H9 (cell line): Measurements from ENCODE around the gene SP4. TPM values are rescaled to one million over a fixed set of nuclear protein-coding genes. Genes with fewer than 3 reads are reported as not detected.
A peak's percentile ranks its signal among the peaks of the same experiment; 100 is the strongest.

Experiments
- DNase-seq: peaks from one replicate; pipeline ENCODE4 v3.0.0-alpha.2; 2017
- H2AFZ ChIP-seq: one replicate; pipeline ENCODE4 v1.6.1; 2013; ENCODE audit warnings: mild to moderate bottlenecking, low read length, control low read depth, moderate library complexity
- H2AK5ac ChIP-seq: 2 replicates; pipeline ENCODE4 v1.6.1; 2013; ENCODE audit warnings: low read length, control low read depth, mixed read lengths; ENCODE audit not compliant: insufficient read length
- H2BK120ac ChIP-seq: one replicate; pipeline ENCODE4 v1.6.1; 2013; ENCODE audit warnings: low read depth, mild to moderate bottlenecking, low read length, control low read depth, inconsistent platforms; ENCODE audit not compliant: poor library complexity, severe bottlenecking
- H2BK12ac ChIP-seq: 2 replicates; pipeline ENCODE4 v1.6.1; 2013; ENCODE audit warnings: low read length, control low read depth, mixed read lengths, low read depth; ENCODE audit not compliant: insufficient read length
- H2BK15ac ChIP-seq: 2 replicates; pipeline ENCODE4 v1.6.1; 2013; ENCODE audit warnings: low read depth, low read length, control low read depth
- H2BK20ac ChIP-seq: one replicate; pipeline ENCODE4 v1.6.1; 2013; ENCODE audit warnings: low read depth, mild to moderate bottlenecking, low read length, control low read depth, inconsistent platforms; ENCODE audit not compliant: poor library complexity, severe bottlenecking
- H2BK5ac ChIP-seq: 2 replicates; pipeline ENCODE4 v1.6.1; 2013; ENCODE audit warnings: low read length, control low read depth, mixed read lengths; ENCODE audit not compliant: insufficient read length
- H3K14ac ChIP-seq: 2 replicates; pipeline ENCODE4 v1.6.1; 2013; ENCODE audit warnings: low read length, control low read depth; ENCODE audit not compliant: insufficient read depth
- H3K18ac ChIP-seq: 2 replicates; pipeline ENCODE4 v1.6.1; 2013; ENCODE audit warnings: low read depth, mild to moderate bottlenecking, mixed read lengths, low read length, control low read depth; ENCODE audit not compliant: insufficient read length
- H3K23ac ChIP-seq: 2 replicates; pipeline ENCODE4 v1.6.1; 2013; ENCODE audit warnings: low read length, control low read depth, mixed read lengths, low read depth; ENCODE audit not compliant: insufficient read length
- H3K23me2 ChIP-seq: 2 replicates; pipeline ENCODE4 v1.6.1; 2013; ENCODE audit warnings: low read depth, mild to moderate bottlenecking, mixed read lengths, low read length, control low read depth; ENCODE audit not compliant: insufficient read length, poor library complexity, severe bottlenecking
- H3K27ac ChIP-seq: 2 replicates; pipeline ENCODE4 v1.5.1; 2013; ENCODE audit warnings: low read length, control low read depth, mixed read lengths, low read depth; ENCODE audit not compliant: insufficient read length
- H3K27me3 ChIP-seq: 2 replicates; pipeline ENCODE4 v1.6.1; 2013; ENCODE audit warnings: low read length, control low read depth, inconsistent platforms; ENCODE audit not compliant: insufficient read depth
- H3K4ac ChIP-seq: 2 replicates; pipeline ENCODE4 v1.6.1; 2013; ENCODE audit warnings: low read depth, mild to moderate bottlenecking, control low read depth, inconsistent platforms, low read length, moderate library complexity
- H3K4me1 ChIP-seq: 2 replicates; pipeline ENCODE4 v1.6.1; 2013; ENCODE audit warnings: low read length, control low read depth, inconsistent platforms; ENCODE audit not compliant: insufficient read depth
- H3K4me2 ChIP-seq: 2 replicates; pipeline ENCODE4 v1.6.1; 2013; ENCODE audit warnings: low read length, control low read depth, mixed read lengths; ENCODE audit not compliant: insufficient read length, insufficient read depth
- H3K56ac ChIP-seq: 2 replicates; pipeline ENCODE4 v1.6.1; 2013; ENCODE audit warnings: low read depth, mild to moderate bottlenecking, mixed read lengths, low read length, control low read depth; ENCODE audit not compliant: insufficient read length
- H3K79me1 ChIP-seq: 2 replicates; pipeline ENCODE4 v1.6.1; 2013; ENCODE audit warnings: low read depth, mild to moderate bottlenecking, moderate library complexity, low read length, control low read depth, inconsistent platforms; ENCODE audit not compliant: insufficient read depth, poor library complexity, severe bottlenecking
- H3K79me2 ChIP-seq: 2 replicates; pipeline ENCODE4 v1.6.1; 2013; ENCODE audit warnings: low read length, control low read depth, inconsistent platforms; ENCODE audit not compliant: insufficient read depth
- H3K9ac ChIP-seq: 2 replicates; pipeline ENCODE4 v1.6.1; 2013; ENCODE audit warnings: low read length, control low read depth, mixed read lengths; ENCODE audit not compliant: insufficient read length; ENCODE audit errors: extremely low read depth
- H3K9me3 ChIP-seq: one replicate; pipeline ENCODE4 v1.6.1; 2013; ENCODE audit warnings: low read depth, low read length, inconsistent platforms; ENCODE audit not compliant: control insufficient read depth
- H3T11ph ChIP-seq: one replicate; pipeline ENCODE4 v1.6.1; 2013; ENCODE audit warnings: mild to moderate bottlenecking, low read length, control low read depth, inconsistent platforms
- H4K20me1 ChIP-seq: one replicate; pipeline ENCODE4 v1.6.1; 2013; ENCODE audit not compliant: control insufficient read depth, insufficient read length, insufficient read depth
- H4K5ac ChIP-seq: 2 replicates; pipeline ENCODE4 v1.6.1; 2013; ENCODE audit warnings: low read depth, mild to moderate bottlenecking, mixed read lengths, low read length, control low read depth; ENCODE audit not compliant: insufficient read length
- H4K8ac ChIP-seq: replicated peaks from 2 replicates; pipeline ENCODE4 v1.6.1; 2013; ENCODE audit warnings: low read length, control low read depth, mixed read lengths, low read depth; ENCODE audit not compliant: insufficient read length
- H4K91ac ChIP-seq: 2 replicates; pipeline ENCODE4 v1.6.1; 2013; ENCODE audit warnings: low read depth, mild to moderate bottlenecking, moderate library complexity, mixed read lengths, low read length, control low read depth; ENCODE audit not compliant: insufficient read length
- H3K27ac Mint-ChIP-seq, 3 experiments: 2 replicates in 2 of 3; 3 replicates in 1 of 3; pipeline ENCODE4 v1.8.0; 2020 to 2021; ENCODE audit warnings: mixed read lengths in 3 of 3, mild to moderate bottlenecking in 1 of 3, moderate library complexity in 1 of 3
- H3K27me3 Mint-ChIP-seq: 2 replicates; pipeline ENCODE4 v1.8.0; 2021; ENCODE audit warnings: low read depth, mild to moderate bottlenecking, moderate library complexity, mixed read lengths
- H3K36me3 Mint-ChIP-seq, 3 experiments: 2 replicates in 2 of 3; 3 replicates in 1 of 3; pipeline ENCODE4 v1.8.0; 2020 to 2021; ENCODE audit warnings: low read depth in 3 of 3, mixed read lengths in 3 of 3; ENCODE audit not compliant: insufficient read depth in 1 of 3
- H3K4me1 Mint-ChIP-seq, 2 experiments: 2 replicates each; pipeline ENCODE4 v1.8.0; 2020; ENCODE audit warnings: mixed read lengths in 2 of 2
- H3K4me3 Mint-ChIP-seq, 2 experiments: 2 replicates in 1 of 2; 3 replicates in 1 of 2; pipeline ENCODE4 v1.8.0; 2020 to 2021; ENCODE audit warnings: mild to moderate bottlenecking in 2 of 2, mixed read lengths in 2 of 2, moderate library complexity in 1 of 2
- H3K9me3 Mint-ChIP-seq, 2 experiments: 2 replicates in 1 of 2; 3 replicates in 1 of 2; pipeline ENCODE4 v1.8.0; 2020; ENCODE audit warnings: mild to moderate bottlenecking in 2 of 2, mixed read lengths in 2 of 2, moderate library complexity in 1 of 2
- WGBS: extraction: QIAGEN DNeasy Blood & Tissue Kit; methylation state at CpG from one replicate; pipeline ENCODE4 v1.1.7; 2013; ENCODE audit warnings: missing lambda C conversion rate, low lambda C conversion rate, mixed read lengths; ENCODE audit not compliant: insufficient read length; ENCODE audit errors: extremely low coverage; 5-methylcytosine and 5-hydroxymethylcytosine counted together
- total RNA-seq: library from RNA; stranded (reverse); gene quantifications from 2 replicates; pipeline ENCODE4 v1.2.1, GENCODE V29; 2021
- TF ChIP-seq, protein P1 (sequence below): fragments of 200-600 bp; sonication (generic); conservative IDR thresholded peaks from 3 replicates; pipeline ENCODE4 v1.8.0; 2021; ENCODE audit warnings: antibody characterized with exemption, mild to moderate bottlenecking

Gene SP4
- total RNA-seq, 1 experiment from 2014 or later = 19.4 TPM

DNA sequence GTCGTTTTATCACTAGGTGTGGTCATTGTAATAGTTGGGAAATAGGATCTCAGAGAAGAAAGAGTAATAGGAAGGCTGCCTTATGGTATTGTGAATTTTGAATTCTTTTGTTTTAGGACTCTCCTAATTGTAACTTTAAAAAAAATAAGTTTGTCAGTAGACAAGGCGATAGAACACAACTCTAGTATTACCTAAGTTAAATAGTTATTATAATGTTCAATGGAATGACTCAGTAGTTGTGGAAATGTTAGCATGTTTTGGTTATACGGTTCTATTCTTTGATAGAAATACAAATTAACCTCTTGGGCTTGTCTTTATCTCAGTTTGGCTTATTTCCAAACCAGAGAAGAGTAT is 116.4 kb downstream of the SP4 start:
- Histone ChIP-seq H3K27me3 (no peaks in the 10 kb centered on the region; the same call in 1 of the 2 replicates), H3K23me2 (peaks cover 13% of the 10 kb centered on the region), H4K20me1 (no peaks in the 10 kb centered on the region), H2BK20ac (no peak overlapping the region), H3K56ac (no peak overlapping the region), H3K27ac (no peak overlapping the region), H3K4ac (no peak overlapping the region), H3K79me2 (no peaks in the 10 kb centered on the region), H3K4me1 (peaks cover 9% of the 10 kb centered on the region), H3K14ac (no peak overlapping the region), H4K8ac (no peak overlapping the region), H3K79me1 (no peaks in the 10 kb centered on the region), H2AFZ (no peak overlapping the region), H2BK120ac (no peak overlapping the region), H2AK5ac (no peak overlapping the region), H4K5ac (no peak overlapping the region), H3K9ac (no peak overlapping the region), H3K4me2 (peak overlapping the region; percentile 86), H2BK12ac (no peak overlapping the region), H3K9me3 (no peaks in the 10 kb centered on the region), H4K91ac (no peak overlapping the region), H3K18ac (no peak overlapping the region), H3T11ph (no peak overlapping the region), H2BK5ac (no peak overlapping the region), H3K23ac (no peak overlapping the region), H2BK15ac (no peak overlapping the region)
- peaks cover 0 to 2% (median 0%) of the 10 kb centered on the region in 3 experiments; a peak in 2 of 7 replicates for H3K36me3 Mint-ChIP-seq
- H3K4me1 Mint-ChIP-seq = peaks cover 39 to 45% of the 10 kb centered on the region in 2 experiments
- no peak for DNase-seq
- H3K27me3 Mint-ChIP-seq = peaks cover 36% of the 10 kb centered on the region
- H3K27ac Mint-ChIP-seq = no peak overlapping the region
- peak overlapping the region; percentile 76 to 91; a peak in 4 of 5 replicates for H3K4me3 Mint-ChIP-seq
- no CpG with 5 or more reads among the region's 3 CpGs for WGBS
- no peaks in the 10 kb centered on the region for H3K9me3 Mint-ChIP-seq
- TF ChIP-seq, protein P1, sequence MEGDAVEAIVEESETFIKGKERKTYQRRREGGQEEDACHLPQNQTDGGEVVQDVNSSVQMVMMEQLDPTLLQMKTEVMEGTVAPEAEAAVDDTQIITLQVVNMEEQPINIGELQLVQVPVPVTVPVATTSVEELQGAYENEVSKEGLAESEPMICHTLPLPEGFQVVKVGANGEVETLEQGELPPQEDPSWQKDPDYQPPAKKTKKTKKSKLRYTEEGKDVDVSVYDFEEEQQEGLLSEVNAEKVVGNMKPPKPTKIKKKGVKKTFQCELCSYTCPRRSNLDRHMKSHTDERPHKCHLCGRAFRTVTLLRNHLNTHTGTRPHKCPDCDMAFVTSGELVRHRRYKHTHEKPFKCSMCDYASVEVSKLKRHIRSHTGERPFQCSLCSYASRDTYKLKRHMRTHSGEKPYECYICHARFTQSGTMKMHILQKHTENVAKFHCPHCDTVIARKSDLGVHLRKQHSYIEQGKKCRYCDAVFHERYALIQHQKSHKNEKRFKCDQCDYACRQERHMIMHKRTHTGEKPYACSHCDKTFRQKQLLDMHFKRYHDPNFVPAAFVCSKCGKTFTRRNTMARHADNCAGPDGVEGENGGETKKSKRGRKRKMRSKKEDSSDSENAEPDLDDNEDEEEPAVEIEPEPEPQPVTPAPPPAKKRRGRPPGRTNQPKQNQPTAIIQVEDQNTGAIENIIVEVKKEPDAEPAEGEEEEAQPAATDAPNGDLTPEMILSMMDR = no peak
